ENCODE measurements around the gene ENTPD6.
"Not testable (repeated sequence)": the region's sequence is repeated elsewhere in the genome, so short reads cannot be mapped to it uniquely, and the experiment has no call there.

Gene ENTPD6

GRCh38 chr20:25229486-25230165 is 34.1 kb downstream of the ENTPD6 start:
- Histone ChIP-seq H3K4me1 (ENCODE audit: control insufficient read depth, low read depth, low read length) (no peaks in the 10 kb centered on the region), H3K4me3 (ENCODE audit: low read length) (no peak overlapping the region), H3K36me3 (ENCODE audit: control insufficient read depth, low read depth, low read length) (no peaks in the 10 kb centered on the region), H3K27ac (ENCODE audit: low read length) (no peak overlapping the region), H3K9me3 (ENCODE audit: control insufficient read depth, low read depth, low read length) (no peaks in the 10 kb centered on the region), H3K27me3 (ENCODE audit: control insufficient read depth, insufficient read depth, low read length) (no peaks in the 10 kb centered on the region), H3K9ac (ENCODE audit: low read length) (no peak overlapping the region)

GRCh38 chr20:25230166-25230831 is 34.8 kb downstream of the ENTPD6 start:
- Histone ChIP-seq H3K4me1 (ENCODE audit: control insufficient read depth, low read depth, low read length) (no peaks in the 10 kb centered on the region), H3K9me3 (ENCODE audit: control insufficient read depth, low read depth, low read length) (no peaks in the 10 kb centered on the region), H3K27me3 (ENCODE audit: control insufficient read depth, insufficient read depth, low read length) (no peaks in the 10 kb centered on the region), H3K36me3 (ENCODE audit: control insufficient read depth, low read depth, low read length) (no peaks in the 10 kb centered on the region), H3K4me3 (ENCODE audit: low read length) (no peak overlapping the region), H3K27ac (ENCODE audit: low read length) (no peak overlapping the region), H3K9ac (ENCODE audit: low read length) (no peak overlapping the region)

GRCh38 chr20:25233016-25233772 is 37.7 kb downstream of the ENTPD6 start:
- no peak overlapping the region for H3K27ac ChIP-seq (ENCODE audit: low read length)
- H3K4me3 ChIP-seq (ENCODE audit: low read length): no peak overlapping the region
- no peaks in the 10 kb centered on the region for H3K36me3 ChIP-seq (ENCODE audit: control insufficient read depth, low read depth, low read length)
- no peaks in the 10 kb centered on the region for H3K9me3 ChIP-seq (ENCODE audit: control insufficient read depth, low read depth, low read length)
- H3K9ac ChIP-seq (ENCODE audit: low read length): no peak overlapping the region
- H3K27me3 ChIP-seq (ENCODE audit: control insufficient read depth, insufficient read depth, low read length): no peaks in the 10 kb centered on the region
- no peaks in the 10 kb centered on the region for H3K4me1 ChIP-seq (ENCODE audit: control insufficient read depth, low read depth, low read length)

- not testable (repeated sequence) for H3K4me1 ChIP-seq (ENCODE audit: control insufficient read depth, low read depth, low read length); H3K27ac ChIP-seq (ENCODE audit: low read length); H3K4me3 ChIP-seq (ENCODE audit: low read length); H3K36me3 ChIP-seq (ENCODE audit: control insufficient read depth, low read depth, low read length); H3K9me3 ChIP-seq (ENCODE audit: control insufficient read depth, low read depth, low read length); H3K9ac ChIP-seq (ENCODE audit: low read length); H3K27me3 ChIP-seq (ENCODE audit: control insufficient read depth, insufficient read depth, low read length)
These were observed 38.7 kb downstream of the ENTPD6 start for GRCh38 chr20:25234009-25234849.

- H3K4me1 ChIP-seq (ENCODE audit: control insufficient read depth, low read depth, low read length): no peaks in the 10 kb centered on the region
- H3K36me3 ChIP-seq (ENCODE audit: control insufficient read depth, low read depth, low read length): no peaks in the 10 kb centered on the region
- no peak overlapping the region for H3K9ac ChIP-seq (ENCODE audit: low read length)
- H3K9me3 ChIP-seq (ENCODE audit: control insufficient read depth, low read depth, low read length): no peaks in the 10 kb centered on the region
- H3K4me3 ChIP-seq (ENCODE audit: low read length): no peak overlapping the region
- no peaks in the 10 kb centered on the region for H3K27me3 ChIP-seq (ENCODE audit: control insufficient read depth, insufficient read depth, low read length)
- no peak overlapping the region for H3K27ac ChIP-seq (ENCODE audit: low read length)
These were observed 41.2 kb downstream of the ENTPD6 start for GRCh38 chr20:25236450-25237304.

- Histone ChIP-seq H3K9me3 (ENCODE audit: control insufficient read depth, low read depth, low read length) (no peaks in the 10 kb centered on the region), H3K9ac (ENCODE audit: low read length) (no peak overlapping the region), H3K27me3 (ENCODE audit: control insufficient read depth, insufficient read depth, low read length) (no peaks in the 10 kb centered on the region), H3K27ac (ENCODE audit: low read length) (no peak overlapping the region), H3K4me3 (ENCODE audit: low read length) (no peak overlapping the region), H3K4me1 (ENCODE audit: control insufficient read depth, low read depth, low read length) (no peaks in the 10 kb centered on the region), H3K36me3 (ENCODE audit: control insufficient read depth, low read depth, low read length) (no peaks in the 10 kb centered on the region)
These were observed 42.3 kb downstream of the ENTPD6 start for GRCh38 chr20:25237610-25238318.

- no peaks in the 10 kb centered on the region for H3K36me3 ChIP-seq (ENCODE audit: control insufficient read depth, low read depth, low read length)
- H3K4me1 ChIP-seq (ENCODE audit: control insufficient read depth, low read depth, low read length): no peaks in the 10 kb centered on the region
- H3K9me3 ChIP-seq (ENCODE audit: control insufficient read depth, low read depth, low read length): no peaks in the 10 kb centered on the region
- no peak overlapping the region for H3K9ac ChIP-seq (ENCODE audit: low read length)
- no peak overlapping the region for H3K27ac ChIP-seq (ENCODE audit: low read length)
- H3K4me3 ChIP-seq (ENCODE audit: low read length): no peak overlapping the region
- no peaks in the 10 kb centered on the region for H3K27me3 ChIP-seq (ENCODE audit: control insufficient read depth, insufficient read depth, low read length)
These were observed 43.0 kb downstream of the ENTPD6 start for GRCh38 chr20:25238319-25239037.

GRCh38 chr20:25239387-25240370 is 44.2 kb downstream of the ENTPD6 start:
- H3K27me3 ChIP-seq (ENCODE audit: control insufficient read depth, insufficient read depth, low read length): no peaks in the 10 kb centered on the region
- no peak overlapping the region for H3K9ac ChIP-seq (ENCODE audit: low read length)
- H3K36me3 ChIP-seq (ENCODE audit: control insufficient read depth, low read depth, low read length): no peaks in the 10 kb centered on the region
- H3K4me1 ChIP-seq (ENCODE audit: control insufficient read depth, low read depth, low read length): no peaks in the 10 kb centered on the region
- H3K9me3 ChIP-seq (ENCODE audit: control insufficient read depth, low read depth, low read length): no peaks in the 10 kb centered on the region
- H3K27ac ChIP-seq (ENCODE audit: low read length): no peak overlapping the region
- no peak overlapping the region for H3K4me3 ChIP-seq (ENCODE audit: low read length)

- not testable (repeated sequence) for H3K27ac ChIP-seq (ENCODE audit: low read length); H3K36me3 ChIP-seq (ENCODE audit: control insufficient read depth, low read depth, low read length); H3K4me3 ChIP-seq (ENCODE audit: low read length); H3K4me1 ChIP-seq (ENCODE audit: control insufficient read depth, low read depth, low read length); H3K9ac ChIP-seq (ENCODE audit: low read length); H3K9me3 ChIP-seq (ENCODE audit: control insufficient read depth, low read depth, low read length); H3K27me3 ChIP-seq (ENCODE audit: control insufficient read depth, insufficient read depth, low read length)
These were observed 45.5 kb downstream of the ENTPD6 start for GRCh38 chr20:25240851-25241658.

All from iPS-18a (cell line).